Measurements from ENCODE around the gene PLP2.
"Not testable (repeated sequence)": the region's sequence is repeated elsewhere in the genome, so short reads cannot be mapped to it uniquely, and the experiment has no call there.

The PLP2 gene

DNA sequence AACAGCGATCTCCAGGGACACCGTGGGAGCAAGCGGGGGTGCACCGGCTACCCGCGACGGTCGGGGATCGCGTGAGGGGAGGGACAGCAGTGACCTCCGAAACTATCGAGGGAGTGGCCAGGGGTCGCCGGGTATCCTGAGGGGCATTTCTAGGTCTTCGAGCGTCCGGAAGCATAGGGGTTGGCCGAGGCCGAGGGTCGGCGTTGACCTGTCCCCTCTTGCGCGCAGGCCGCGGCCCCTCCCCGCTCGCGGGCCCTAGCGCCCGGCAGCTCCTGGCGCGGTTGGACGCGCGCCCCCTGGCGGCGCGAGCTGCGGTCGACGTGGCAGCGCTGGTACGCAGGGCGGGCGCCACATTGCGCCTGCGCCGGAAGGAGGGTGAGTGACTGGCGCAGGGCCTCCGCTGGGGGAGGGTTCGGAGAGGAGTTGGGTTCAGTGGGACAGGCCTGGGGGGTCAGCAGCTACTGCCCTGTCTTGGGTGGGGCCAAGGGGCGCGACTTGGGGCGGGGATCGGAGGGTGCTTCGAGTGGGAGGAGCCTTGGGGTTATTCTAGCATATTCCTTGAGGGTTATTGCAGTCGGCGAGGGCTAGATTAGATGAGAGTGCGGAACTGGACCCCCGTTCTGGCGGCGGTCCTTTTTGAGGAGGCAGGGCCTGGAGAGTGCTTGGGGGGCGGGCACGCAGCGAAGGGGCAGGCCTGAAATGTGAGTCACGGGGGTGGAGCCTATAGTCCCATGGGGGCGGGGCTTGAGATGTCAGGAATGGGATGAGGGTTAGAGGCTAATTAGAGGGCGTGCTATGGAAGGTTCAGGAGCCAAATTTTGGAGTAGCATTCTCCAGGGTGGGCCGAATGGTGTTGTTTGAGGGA lies 7.9 kb upstream of the PLP2 start:
- peak; percentile 45 to 75 for DNase-seq (ENCODE audit: low read depth in 2 of 2)

DNA sequence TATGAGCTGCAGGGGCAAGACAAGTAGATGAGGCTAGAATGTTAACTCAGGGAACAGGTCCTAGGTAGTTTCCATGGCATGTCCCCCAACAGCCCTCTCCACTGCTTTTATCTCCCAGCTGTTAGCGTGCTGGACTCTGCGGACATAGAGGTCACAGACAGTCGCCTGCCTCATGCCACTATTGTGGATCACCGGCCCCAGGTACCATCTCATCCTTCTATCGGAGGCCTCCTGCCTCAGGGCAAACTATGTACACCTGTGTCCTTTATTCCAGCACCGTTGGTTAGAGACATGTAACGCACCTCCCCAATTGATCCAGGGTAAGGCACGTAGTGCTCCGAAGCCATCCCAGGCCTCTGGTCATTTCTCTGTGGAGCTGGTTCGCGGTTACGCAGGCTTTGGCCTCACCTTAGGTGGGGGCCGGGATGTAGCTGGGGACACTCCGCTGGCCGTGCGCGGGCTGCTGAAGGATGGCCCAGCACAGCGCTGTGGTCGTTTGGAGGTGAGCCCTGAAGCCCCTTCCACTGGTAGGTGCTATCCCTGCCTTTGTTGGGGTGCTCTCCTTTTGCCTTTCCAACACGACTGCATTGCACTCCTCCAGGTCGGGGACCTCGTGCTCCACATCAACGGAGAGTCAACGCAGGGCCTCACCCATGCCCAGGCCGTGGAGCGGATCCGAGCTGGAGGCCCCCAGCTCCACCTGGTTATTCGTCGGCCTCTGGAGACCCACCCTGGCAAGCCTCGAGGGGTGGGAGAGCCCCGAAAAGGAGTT lies 6.9 kb upstream of the PLP2 start:
- no peak for DNase-seq (ENCODE audit: low read depth in 2 of 2)

DNA sequence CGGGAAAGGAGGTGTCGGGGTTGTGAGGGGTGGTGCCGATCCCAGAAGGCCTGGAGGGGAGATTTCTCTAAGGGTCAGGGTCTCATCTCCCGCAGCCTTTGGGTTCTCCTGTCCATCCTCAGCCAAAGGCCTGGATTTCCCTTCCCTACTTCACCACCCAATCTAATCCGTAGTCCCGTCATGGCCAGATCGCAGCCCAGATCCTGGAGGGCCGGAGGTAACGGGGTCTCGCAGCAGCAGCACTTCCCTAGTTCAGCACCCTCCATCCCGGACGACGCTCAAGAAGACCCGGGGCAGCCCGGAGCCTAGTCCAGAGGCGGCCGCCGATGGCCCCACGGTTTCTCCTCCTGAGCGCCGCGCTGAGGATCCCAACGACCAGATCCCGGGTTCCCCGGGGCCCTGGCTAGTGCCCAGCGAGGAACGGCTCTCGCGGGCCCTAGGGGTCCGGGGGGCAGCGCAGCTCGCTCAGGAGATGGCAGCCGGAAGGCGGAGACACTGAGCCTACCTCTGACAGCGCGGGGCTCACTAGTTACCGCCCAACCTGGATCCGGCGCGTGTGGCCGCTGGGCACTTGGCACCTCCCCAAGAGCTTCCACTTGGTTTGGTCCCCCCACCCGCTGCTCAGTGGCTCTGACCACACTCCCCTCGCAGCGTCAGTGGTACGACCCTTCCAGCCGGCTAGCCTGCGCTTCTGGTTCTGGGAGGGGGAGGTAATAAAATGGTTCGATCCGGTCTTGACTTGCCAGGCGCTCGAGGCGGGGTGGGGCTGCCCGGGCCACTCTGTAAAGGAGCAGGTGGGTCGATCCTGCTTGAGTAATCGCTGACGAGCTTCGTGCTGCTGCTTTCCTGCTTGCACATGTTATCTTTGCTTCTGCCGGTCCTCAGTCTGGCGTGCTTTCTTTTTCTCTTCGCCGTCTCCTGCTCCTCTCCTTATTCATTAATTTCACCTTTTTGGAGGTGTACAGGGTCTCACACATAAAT lies 5.5 kb upstream of the PLP2 start:
- DNase-seq (ENCODE audit: low read depth in 2 of 2) = peak; percentile 61 to 67

DNA sequence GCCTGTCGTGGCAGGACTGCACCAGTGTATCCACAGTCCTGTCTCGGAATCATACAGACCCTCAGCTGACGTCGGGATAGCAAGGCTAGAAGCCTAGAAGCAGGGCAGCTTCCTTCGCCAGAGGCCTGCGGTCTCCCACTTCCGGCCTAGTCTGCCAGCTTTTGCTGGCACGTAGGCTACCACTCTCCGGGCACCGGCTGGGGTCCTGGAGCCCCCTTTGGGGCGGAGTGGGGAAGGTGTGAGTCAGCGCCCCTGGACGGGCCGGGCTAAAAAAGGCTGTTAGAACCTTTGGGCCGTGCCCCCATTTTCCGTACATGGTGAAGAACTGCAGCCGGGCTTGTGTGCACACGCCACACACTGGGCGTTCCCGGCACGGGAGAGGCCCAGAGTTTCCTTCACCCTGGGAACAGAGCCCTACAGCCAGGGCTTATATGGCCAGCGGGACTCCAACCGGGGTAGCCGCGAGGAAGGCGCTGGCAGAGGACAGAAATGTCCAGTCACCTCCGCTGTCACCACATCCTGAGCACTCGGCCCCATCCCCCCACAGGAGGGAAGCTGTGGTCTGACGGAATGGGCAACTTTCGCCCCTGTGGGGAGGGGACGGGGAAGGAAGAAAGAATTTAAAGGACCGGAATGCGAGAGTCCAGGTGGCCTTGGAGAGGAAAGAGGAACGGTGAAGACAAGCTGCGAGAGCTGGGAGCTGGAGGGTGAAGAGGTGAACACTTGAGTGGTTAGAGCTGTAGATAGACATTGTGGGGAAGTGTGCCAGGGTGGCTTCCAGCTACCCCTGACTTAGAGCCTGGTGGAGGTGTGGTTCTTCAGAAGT lies 4.6 kb upstream of the PLP2 start:
- peak in 1 of 2 donors; percentile 67 for DNase-seq (ENCODE audit: low read depth in 2 of 2)

DNA sequence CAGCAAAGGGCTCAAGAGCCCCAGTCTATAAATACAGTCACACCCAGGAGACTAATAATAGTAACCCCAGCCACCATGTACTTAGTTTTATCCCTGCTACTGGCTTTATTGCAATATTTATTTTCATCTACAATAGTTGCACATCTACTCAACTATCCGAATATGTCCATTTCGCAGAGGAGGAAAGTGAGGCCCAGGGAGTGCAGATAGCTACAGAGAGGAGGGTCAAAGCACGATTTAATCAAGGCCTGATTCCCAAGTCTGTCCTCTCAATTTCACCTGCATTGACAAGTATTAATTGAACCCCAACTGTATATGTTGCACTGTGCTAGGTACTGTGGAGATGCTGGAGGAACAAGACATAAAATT lies 4.0 kb upstream of the PLP2 start:
- no peak for DNase-seq (ENCODE audit: low read depth in 2 of 2)

DNA sequence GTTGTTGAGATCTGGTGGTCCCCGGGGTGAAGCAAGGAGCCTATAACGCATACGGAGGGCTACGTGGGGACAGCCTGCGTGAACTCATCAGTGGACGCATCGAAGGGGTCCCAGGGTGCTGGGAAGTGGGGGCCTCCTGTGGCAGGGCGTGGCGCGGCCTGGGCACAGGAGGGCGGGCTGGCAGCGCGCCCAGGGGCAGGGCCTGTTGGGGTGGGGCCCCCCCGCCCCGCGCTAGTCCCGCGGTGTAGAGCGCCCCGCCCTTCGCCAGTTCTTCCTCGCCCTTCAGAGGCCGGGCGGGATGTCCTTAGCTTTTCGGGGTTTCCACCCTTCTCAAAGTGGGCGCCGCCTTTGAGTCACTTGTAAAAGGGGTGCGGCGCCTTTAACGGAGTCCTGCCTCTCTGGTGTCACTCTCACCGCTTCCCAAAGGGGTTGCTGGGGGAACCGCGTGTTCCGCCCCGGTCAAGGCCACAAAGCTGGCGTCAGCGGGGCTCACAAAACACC lies 632 bp downstream of the PLP2 start:
- DNase-seq (ENCODE audit: low read depth in 2 of 2) = peak; percentile 46 to 69

DNA sequence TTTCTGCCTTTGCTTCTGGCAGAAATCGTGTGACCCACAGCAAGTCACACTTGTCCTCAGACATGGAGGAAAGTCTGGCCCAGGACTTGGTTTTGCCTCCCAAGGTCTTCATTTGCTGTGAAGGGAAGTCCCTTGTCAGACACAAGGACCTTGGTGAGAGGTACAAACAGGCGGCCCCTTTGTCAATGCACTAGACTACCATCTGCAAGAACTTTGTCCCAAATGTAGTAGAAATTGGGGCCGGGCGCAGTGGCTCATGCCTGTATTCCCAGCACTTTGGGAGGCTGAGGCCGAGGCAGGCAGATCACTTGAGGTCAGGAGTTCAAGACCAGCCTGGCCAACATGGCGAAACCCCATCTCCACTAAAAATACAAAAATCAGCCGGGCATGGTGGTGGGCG lies 1.8 kb downstream of the PLP2 start:
- DNase-seq (ENCODE audit: low read depth in 2 of 2) = not testable (repeated sequence)

DNA sequence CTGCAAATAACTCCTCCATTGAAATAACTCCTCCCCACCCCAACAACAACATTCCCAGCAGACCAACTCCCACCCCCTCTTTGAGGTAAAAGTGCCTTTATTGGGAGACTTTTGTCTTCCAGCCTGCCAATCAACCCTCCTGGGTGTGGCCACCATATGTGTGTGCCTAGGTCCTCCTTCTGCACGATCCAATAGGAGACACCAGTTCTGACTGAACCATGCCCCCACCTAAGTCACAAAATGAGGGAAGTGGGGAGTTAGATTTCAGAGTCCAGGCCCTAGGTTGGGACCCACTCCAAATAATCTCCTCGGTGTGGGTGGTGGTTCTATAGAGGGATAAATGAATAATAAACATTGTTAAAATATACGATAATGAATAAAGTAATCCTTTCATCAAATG lies 3.0 kb downstream of the PLP2 start:
- no peak for DNase-seq (ENCODE audit: low read depth in 2 of 2)

DNA sequence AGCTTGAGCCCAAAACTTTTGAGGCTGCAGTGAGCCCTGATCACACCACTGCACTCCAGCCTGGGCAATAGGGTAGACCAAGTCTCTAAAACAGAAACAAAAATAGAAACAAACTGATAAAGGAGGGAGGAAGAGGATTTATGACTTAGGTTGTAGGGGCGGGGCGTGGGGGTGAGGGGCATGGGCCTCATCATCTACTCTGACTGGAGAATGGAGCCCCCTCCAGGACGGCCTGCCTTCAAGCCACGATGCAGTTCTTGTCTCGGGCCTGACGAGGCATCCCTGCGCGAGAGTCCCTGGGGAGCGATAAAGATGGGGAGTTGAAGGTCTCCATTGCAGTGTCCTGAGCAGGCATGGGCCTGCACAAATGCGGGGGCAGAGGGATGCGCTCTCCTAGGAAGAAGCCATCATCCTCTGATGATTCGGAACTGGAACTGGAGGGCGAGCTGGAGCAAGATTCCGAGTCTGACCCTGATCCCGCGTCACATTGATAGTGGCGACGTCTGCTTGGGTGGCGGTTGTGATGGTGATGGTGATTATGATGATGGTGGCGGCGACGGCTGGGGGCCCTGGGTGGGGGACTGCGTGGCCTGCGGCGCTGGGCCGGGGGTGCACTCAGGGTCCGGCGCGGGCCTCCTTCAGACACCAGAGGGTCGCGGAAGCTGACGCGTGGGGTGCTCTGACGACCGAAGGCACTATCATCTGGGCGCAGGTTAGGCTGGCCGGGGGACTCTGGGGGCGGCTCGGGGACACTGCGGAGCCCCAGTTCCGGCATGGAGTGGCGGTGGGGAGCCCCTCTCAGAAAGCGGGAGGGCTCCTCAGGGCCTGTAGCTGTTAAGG lies 4.0 kb downstream of the PLP2 start:
- DNase-seq (ENCODE audit: low read depth in 2 of 2) = no peak

DNA sequence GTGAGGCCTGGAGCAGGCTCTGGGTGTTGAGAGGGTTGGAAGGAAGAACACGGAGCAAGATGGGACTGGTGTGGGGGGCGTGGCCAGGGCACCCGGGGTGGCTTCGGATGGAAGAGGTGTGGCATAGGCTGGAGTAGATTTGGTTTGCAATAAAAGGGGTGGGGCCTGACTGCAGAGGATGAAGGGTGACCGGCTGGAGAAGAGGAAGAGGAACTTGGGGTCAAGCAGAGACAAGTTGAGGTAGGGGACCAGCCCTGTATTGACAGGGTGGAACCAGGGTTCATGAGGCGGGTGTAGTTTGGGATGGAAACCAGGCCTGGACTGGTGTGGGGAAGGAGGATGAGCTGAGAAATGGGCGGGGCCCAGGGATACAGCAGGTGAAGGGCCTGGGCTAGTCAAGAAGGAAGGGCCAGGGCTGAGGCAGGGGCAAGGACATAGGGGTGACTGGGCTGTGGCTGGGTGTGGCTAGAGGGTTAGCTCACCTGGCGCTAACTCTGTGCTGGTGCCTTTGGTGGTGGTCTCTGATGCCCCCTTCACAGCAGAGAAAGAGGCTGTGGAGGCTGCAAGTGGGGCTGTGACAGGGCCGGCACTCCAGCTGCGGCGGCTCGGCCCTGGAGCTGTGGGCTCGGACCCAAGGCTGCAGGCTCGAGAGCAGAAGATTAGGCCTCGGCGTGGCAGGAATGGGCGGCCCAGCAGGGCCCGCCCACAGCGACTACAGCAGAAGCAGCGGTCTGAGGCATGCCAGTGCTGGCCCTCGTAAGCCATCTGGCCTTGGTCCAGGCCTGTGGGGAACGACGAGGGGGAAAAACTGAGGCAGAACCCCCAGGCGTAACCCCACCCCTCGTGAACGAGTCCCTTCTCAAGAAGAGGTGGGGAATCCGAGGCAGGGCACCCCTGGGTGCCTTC lies 5.0 kb downstream of the PLP2 start:
- no peak for DNase-seq (ENCODE audit: low read depth in 2 of 2)

DNA sequence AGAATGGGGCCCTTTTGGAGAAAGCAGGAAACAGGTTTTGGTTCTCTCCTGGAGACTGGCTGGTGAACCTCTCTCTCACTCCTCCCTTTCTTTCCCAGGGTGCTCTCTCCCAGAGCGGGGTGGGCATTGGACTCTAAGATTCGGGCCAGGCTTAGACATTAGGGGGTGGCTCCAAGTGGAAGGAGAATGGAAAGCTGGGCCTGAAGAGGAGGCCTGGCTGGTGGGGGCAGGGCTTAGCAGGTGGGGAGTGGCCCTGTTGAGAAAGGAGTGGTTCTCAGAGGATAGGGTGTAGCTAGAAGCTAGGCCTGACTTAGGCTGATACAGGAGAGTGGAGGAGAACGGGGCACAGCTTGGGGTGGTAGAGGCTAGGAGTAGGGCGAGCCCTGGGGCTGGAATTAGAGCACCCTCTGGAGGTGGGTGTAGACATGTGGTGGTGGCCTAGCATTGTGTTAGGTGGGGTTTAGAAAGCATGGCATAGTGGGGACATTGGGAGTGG lies 5.7 kb downstream of the PLP2 start:
- DNase-seq (ENCODE audit: low read depth in 2 of 2) = no peak

DNA sequence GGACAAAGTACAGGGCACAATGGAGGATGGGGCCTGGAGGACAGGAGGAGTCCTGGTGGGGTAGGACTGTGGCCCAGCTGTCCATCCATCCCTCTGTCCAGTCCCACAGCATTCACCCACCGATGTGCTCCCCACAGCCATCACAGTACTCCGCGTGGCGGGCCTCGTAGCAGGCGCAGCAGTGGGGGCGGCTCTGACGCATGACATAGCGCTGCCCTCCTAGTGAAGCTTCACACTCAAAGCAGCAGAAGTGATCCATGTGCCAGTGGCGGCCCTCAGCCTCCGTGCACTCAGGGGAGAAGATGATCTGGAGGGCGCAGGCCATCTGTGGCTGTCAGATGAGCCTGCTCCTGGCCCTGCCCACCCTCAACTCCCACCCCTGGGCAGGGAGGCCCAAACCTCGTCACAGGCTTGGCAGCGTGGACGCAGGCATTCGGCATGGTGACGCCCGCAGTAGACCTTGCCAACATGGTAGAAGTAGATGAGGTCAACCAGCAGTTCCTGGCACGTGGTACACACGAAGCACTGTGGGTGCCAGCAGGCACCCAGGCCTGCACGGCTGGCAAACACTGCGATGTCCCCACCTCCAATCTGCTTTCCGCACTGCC lies 6.3 kb downstream of the PLP2 start:
- DNase-seq (ENCODE audit: low read depth in 2 of 2) = no peak

DNA sequence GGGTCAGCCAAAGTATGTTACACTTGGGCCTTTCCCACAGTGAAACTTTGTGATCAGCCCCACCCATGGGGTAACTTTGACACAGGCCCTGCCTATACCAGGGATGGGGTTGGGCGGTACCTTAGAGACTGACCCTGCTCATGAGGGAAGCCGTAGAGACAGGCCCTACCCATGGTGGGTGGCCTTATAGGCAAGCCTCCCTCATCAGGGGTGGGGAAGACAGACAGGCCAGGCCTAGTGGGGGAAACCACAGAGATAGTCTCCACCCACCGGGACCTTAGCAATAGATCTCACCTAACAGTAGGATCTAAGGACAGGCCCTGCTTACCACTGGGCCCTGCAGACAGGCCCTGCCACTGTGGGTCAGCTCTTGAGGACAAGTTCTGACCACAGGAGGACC lies 6.8 kb downstream of the PLP2 start:
- DNase-seq (ENCODE audit: low read depth in 2 of 2) = no peak

DNA sequence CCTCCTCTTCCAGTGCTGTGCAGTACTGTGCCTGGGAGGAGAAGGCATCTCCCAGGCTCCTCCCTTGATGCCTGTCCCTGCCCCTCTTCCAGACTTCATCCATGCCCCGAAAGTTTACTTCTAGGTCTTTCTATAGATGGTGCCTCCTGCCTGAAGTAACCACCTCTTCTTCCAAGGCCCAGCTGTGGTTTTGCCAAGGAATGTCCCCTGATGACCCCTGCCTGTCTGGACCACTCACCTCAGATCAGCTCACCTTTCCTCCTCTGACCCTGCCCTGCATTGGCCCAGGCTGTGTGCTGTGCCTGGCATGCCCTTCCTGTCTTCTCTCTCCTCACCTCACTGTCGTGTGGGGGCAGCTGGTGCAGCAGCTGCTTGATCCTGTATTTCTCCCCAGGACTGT lies 7.7 kb downstream of the PLP2 start:
- no peak for DNase-seq (ENCODE audit: low read depth in 2 of 2)

DNA sequence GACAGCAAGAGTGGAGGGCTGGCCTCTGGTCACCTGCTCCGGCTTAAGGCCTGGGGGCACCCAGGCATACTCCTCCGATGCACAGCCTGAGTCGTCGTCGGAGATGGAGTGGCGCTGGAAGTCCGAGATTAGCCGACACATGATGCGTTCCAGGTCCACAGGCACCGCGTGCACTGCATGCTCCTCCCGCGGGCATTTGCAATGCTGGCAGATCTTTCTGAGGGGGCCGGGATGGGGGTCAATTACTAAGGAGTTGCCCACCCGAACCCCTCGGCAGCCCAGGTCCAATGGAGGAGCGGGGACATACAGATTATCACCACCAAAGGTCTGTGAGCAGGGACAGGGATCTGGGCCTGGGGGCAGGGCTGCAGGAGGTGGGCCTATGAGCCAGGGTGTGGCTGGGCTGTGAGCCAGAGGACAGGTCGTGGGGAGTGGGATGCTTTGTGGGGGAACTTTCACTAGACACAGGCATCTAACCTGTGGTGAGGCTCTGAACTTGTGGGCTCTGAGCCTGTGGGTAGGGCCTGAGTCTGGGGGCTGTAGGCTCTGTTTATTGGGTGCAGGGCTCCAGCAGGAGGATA lies 12.1 kb downstream of the PLP2 start:
- DNase-seq (ENCODE audit: low read depth in 2 of 2) = no peak

DNA sequence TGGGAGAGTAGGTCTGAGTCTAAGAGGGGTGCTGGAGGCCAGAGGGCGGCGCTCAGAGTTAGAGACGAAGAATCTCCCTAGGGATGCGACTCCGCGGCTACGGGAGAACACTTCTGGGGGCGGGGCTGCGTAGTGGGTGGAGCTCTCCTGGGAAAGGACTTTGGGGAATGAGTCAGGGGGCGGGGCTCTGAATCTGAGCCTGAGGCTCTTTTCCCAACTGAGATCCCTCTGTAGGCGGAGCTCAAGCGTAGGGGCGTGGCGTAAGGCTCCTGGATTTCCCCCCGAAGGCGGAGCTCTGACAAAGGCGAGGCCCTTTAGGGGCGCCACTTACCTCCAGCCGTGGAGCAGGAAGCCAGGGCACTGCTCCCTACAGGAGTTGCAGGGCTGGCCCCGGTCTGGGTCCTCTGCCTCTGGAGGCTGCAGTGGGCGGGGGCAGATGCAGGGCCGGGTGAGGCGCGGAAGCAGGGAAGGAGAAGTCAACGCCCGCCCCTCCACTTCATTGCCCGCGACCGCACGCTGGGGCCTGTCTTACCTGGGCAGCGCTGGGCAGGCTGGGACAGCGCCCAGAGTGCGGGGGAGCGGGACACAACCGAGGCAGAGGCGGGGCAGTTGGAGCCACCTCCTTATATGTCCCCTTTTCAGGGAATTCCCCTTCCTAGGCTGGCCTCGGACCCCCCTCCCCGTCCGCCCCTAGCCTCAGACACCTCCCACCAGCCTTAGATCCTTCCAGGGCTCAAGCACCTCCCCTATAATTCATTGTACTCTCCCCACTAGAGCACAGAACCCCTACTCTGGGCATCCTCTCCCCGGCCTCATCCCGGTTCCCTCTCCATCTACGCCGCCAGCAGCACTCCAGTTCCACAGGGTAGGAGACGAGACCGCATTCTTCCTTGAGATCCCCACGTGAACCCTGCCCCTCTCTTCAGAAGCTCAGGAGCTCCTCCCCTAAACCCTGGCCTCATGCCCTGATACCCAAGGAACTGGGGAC lies 12.9 kb downstream of the PLP2 start:
- no peak for DNase-seq (ENCODE audit: low read depth in 2 of 2)
